Hepatocyte (in vitro differentiated cells): Measurements from ENCODE around the gene GJB5. TPM values are rescaled to one million over a fixed set of nuclear protein-coding genes. Genes with fewer than 3 reads are reported as not detected.

Experiments
- DNase-seq: peaks from one replicate; pipeline ENCODE4 v3.0.0-alpha.2; 2016; ENCODE audit warnings: low spot score
- H2AFZ ChIP-seq: fragments of 200-600 bp; sonication (generic); 2 replicates; pipeline ENCODE4 v1.6.0; 2016; ENCODE audit warnings: antibody characterized with exemption, mild to moderate bottlenecking
- H3K27ac ChIP-seq: fragments of 200-600 bp; sonication (generic); 2 replicates; pipeline ENCODE4 v1.5.1; 2016; ENCODE audit warnings: mild to moderate bottlenecking
- H3K27me3 ChIP-seq: fragments of 200-600 bp; sonication (generic); 2 replicates; pipeline ENCODE4 v1.6.1; 2016
- H3K36me3 ChIP-seq: fragments of 200-600 bp; sonication (generic); replicated peaks from 2 replicates; pipeline ENCODE4 v1.5.1; 2016; ENCODE audit warnings: low read depth; ENCODE audit not compliant: insufficient read depth
- H3K4me1 ChIP-seq: fragments of 200-600 bp; sonication (generic); 2 replicates; pipeline ENCODE4 v1.5.1; 2016; ENCODE audit warnings: mild to moderate bottlenecking, moderate library complexity; ENCODE audit not compliant: insufficient read depth
- H3K4me2 ChIP-seq: fragments of 200-600 bp; sonication (generic); 2 replicates; pipeline ENCODE4 v1.6.0; 2016
- H3K4me3 ChIP-seq: fragments of 200-600 bp; sonication (generic); 2 replicates; pipeline ENCODE4 v1.5.1; 2016; ENCODE audit warnings: mild to moderate bottlenecking
- H3K79me2 ChIP-seq: fragments of 200-600 bp; sonication (generic); 2 replicates; pipeline ENCODE4 v1.6.0; 2017; ENCODE audit warnings: mild to moderate bottlenecking
- H3K9me2 ChIP-seq: fragments of 200-600 bp; sonication (generic); replicated peaks from 2 replicates; pipeline ENCODE4 v1.6.0; 2017; ENCODE audit warnings: mild to moderate bottlenecking; ENCODE audit not compliant: insufficient read depth
- H3K9me3 ChIP-seq: fragments of 200-600 bp; sonication (generic); 2 replicates; pipeline ENCODE4 v1.5.1; 2016; ENCODE audit warnings: low read depth, mild to moderate bottlenecking
- H4K20me1 ChIP-seq: fragments of 200-600 bp; sonication (generic); 2 replicates; pipeline ENCODE4 v1.6.0; 2016; ENCODE audit warnings: mild to moderate bottlenecking; ENCODE audit not compliant: insufficient read depth, poor library complexity, severe bottlenecking
- CTCF ChIP-seq: fragments of 200-600 bp; sonication (generic); IDR thresholded peaks from 2 replicates; pipeline ENCODE4 v1.5.1; 2016; ENCODE audit warnings: antibody characterized with exemption, mild to moderate bottlenecking; ENCODE audit not compliant: poor library complexity
- EZH2 ChIP-seq: fragments of 200-600 bp; sonication (generic); IDR thresholded peaks from 2 replicates; pipeline ENCODE4 v1.6.1; 2016; ENCODE audit warnings: antibody characterized with exemption, mild to moderate bottlenecking, borderline replicate concordance
- EZH2phosphoT487 ChIP-seq: fragments of 200-600 bp; sonication (generic); IDR thresholded peaks from one replicate; pipeline ENCODE4 v1.6.1; 2018; ENCODE audit warnings: antibody characterized with exemption, mild to moderate bottlenecking, low read depth, moderate library complexity; ENCODE audit not compliant: unreplicated experiment, severe bottlenecking
- WGBS: methylation state at CpG from one replicate; pipeline ENCODE4 v1.1.6; 2016; ENCODE audit warnings: low lambda C conversion rate; ENCODE audit errors: missing lambda C conversion rate; 5-methylcytosine and 5-hydroxymethylcytosine counted together
- polyA plus RNA-seq: library from polyadenylated mRNA; unstranded; fragments of >200 nt; fragmentation: Nextera tagmentation; extraction: Ambion mirVana; gene quantifications from 2 replicates; pipeline ENCODE4 v1.2.1, GENCODE V29; 2016
- total RNA-seq: library from RNA; depleted of rRNA; stranded (reverse); fragments of >200 nt; gene quantifications from 2 replicates; pipeline ENCODE4 v1.2.3, GENCODE V29; 2014

The GJB5 gene
- total and polyA plus RNA-seq, 2 experiments from 2014 or later = 0.80 to 0.85 TPM

DNA sequence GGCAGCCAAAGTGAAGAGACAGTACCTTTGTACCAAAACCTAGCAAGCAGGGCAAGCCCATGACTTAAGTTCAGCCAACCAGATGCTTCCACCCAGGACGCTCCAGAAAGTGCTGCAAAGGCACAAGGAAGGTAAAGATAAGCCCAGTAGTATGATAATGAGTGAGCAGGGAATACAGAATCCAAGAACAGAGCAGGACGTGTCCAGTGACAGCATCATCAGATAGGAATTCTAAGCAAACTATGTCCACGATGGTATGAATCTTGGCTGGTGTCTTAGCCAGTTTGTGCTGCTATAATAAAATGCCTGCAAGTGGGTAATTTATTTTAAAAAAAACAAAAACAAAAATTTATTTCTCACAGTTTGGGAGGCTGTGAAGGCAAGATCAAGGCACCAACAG, 51.5 kb downstream of the GJB5 start:
- TF ChIP-seq EZH2 (no peak), EZH2phosphoT487 (no peak), CTCF (no peak)
- H3K27ac ChIP-seq = no peak overlapping the region
- no peaks in the 10 kb centered on the region for H3K9me2 ChIP-seq
- no peaks in the 10 kb centered on the region for H3K9me3 ChIP-seq
- no peak overlapping the region for H3K4me3 ChIP-seq
- H3K36me3 ChIP-seq = no peaks in the 10 kb centered on the region
- H2AFZ ChIP-seq = no peak overlapping the region
- H3K79me2 ChIP-seq = no peaks in the 10 kb centered on the region
- DNase-seq = no peak
- no peaks in the 10 kb centered on the region for H3K27me3 ChIP-seq
- no peaks in the 10 kb centered on the region for H3K4me1 ChIP-seq
- 50% methylated on average over 3 of the region's 3 CpGs for WGBS
- H4K20me1 ChIP-seq = no peaks in the 10 kb centered on the region
- H3K4me2 ChIP-seq = no peak overlapping the region

Other genes starting within 250 kb of the GJB5 start
- gene GJB4, start 4.7 kb downstream of the GJB5 start, total RNA-seq = 1.00 and 2.0 TPM in 2 replicates
- 1.3 and 2.5 TPM in 2 replicates for gene GJB4, start 4.7 kb downstream of the GJB5 start, polyA plus RNA-seq
- 2.8 and 3.2 TPM in 2 replicates for gene GJB3, start 26.2 kb downstream of the GJB5 start, total RNA-seq
- 2.0 and 8.4 TPM in 2 replicates for gene GJB3, start 26.2 kb downstream of the GJB5 start, polyA plus RNA-seq
- 2.5 and 3.8 TPM in 2 replicates for gene GJA4, start 38.0 kb downstream of the GJB5 start, total RNA-seq
- gene GJA4, start 38.0 kb downstream of the GJB5 start, polyA plus RNA-seq = 3.7 and 7.7 TPM in 2 replicates
- 21.9 and 35.4 TPM in 2 replicates for gene SMIM12, start 104.7 kb downstream of the GJB5 start, total RNA-seq
- 51.9 and 53.8 TPM in 2 replicates for gene SMIM12, start 104.7 kb downstream of the GJB5 start, polyA plus RNA-seq
- gene DLGAP3, start 174.6 kb downstream of the GJB5 start, total RNA-seq = 0.04 and 0.33 TPM in 2 replicates
- gene DLGAP3, start 174.6 kb downstream of the GJB5 start, polyA plus RNA-seq = 0.79 and 1.0 TPM in 2 replicates
- 37.5 and 43.8 TPM in 2 replicates for gene TMEM35B, start 230.3 kb downstream of the GJB5 start, total RNA-seq
- gene TMEM35B, start 230.3 kb downstream of the GJB5 start, polyA plus RNA-seq = 51.5 and 51.8 TPM in 2 replicates